ENCODE results near the gene YPEL2.
"Not testable (repeated sequence)": the region's sequence is repeated elsewhere in the genome, so short reads cannot be mapped to it uniquely, and the experiment has no call there.

DNA sequence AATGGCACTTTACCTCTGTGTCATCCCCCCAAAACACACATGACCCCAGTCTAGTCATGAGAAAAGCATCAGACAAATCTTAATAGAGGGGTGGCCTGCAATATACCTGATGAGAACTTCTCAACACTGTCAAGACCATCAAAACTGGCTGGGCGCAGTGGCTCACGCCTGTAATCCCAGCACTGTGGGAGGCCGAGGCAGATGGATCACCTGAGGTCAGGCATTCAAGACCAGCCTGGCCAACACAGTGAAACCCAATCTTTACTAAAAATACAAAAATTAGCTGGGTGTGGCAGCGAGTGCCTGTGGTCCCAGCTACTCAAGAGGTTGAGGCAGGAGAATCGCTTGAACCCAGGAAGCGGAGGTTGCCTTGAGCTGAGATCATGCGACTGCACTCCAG is 19.9 kb upstream of the YPEL2 start:
- not testable (repeated sequence) for TF ChIP-seq POLR2A (IDR thresholded peaks at IDR 0.05)
- TF ChIP-seq, protein P1, sequence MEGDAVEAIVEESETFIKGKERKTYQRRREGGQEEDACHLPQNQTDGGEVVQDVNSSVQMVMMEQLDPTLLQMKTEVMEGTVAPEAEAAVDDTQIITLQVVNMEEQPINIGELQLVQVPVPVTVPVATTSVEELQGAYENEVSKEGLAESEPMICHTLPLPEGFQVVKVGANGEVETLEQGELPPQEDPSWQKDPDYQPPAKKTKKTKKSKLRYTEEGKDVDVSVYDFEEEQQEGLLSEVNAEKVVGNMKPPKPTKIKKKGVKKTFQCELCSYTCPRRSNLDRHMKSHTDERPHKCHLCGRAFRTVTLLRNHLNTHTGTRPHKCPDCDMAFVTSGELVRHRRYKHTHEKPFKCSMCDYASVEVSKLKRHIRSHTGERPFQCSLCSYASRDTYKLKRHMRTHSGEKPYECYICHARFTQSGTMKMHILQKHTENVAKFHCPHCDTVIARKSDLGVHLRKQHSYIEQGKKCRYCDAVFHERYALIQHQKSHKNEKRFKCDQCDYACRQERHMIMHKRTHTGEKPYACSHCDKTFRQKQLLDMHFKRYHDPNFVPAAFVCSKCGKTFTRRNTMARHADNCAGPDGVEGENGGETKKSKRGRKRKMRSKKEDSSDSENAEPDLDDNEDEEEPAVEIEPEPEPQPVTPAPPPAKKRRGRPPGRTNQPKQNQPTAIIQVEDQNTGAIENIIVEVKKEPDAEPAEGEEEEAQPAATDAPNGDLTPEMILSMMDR (IDR thresholded peaks at IDR 0.05): not testable (repeated sequence)
